A673 (cell line): ENCODE results near the gene MAP2K5. TPM values are rescaled to one million over a fixed set of nuclear protein-coding genes. Genes with fewer than 3 reads are reported as not detected.
"Not testable (repeated sequence)": the region's sequence is repeated elsewhere in the genome, so short reads cannot be mapped to it uniquely, and the experiment has no call there.

Experiments
- BruUV-seq: library from RNA; stranded (reverse); fragments of 400-500 nt; replicated peaks from 2 replicates; lab custom pipeline; 2021; lab: Mats Ljungman, UMichigan
- CTCF ChIA-PET: fragments of 300-600 bp; sonication (Branson Sonifier 250); formaldehyde crosslinking; loops from one replicate; lab custom pipeline; 2022; ENCODE audit warnings: antibody characterized with exemption; lab: Charles Lee
- POLR2A ChIA-PET: fragments of 300-600 bp; sonication (Branson Sonifier 250); formaldehyde crosslinking; loops from one replicate; lab custom pipeline; 2022; ENCODE audit warnings: antibody characterized with exemption; ENCODE audit not compliant: low non-redundant PET; lab: Charles Lee
- DNase-seq: peaks from one replicate; pipeline ENCODE4 v3.0.0-alpha.2; 2015; ENCODE audit warnings: low spot score
- H3K27ac ChIP-seq: fragments of 200-600 bp; sonication (generic); 2 replicates; pipeline ENCODE4 v1.5.1; 2016; ENCODE audit warnings: mixed run types, low read depth, mild to moderate bottlenecking, mixed read lengths, antibody characterized with exemption, low read length; ENCODE audit not compliant: poor library complexity, severe bottlenecking
- H3K27me3 ChIP-seq: fragments of 200-600 bp; sonication (generic); replicated peaks from 2 replicates; pipeline ENCODE4 v1.6.1; 2017; ENCODE audit warnings: mixed run types, low read depth, mild to moderate bottlenecking, mixed read lengths, antibody characterized with exemption, low read length; ENCODE audit not compliant: insufficient read depth, poor library complexity
- H3K36me3 ChIP-seq: fragments of 200-600 bp; sonication (generic); 2 replicates; pipeline ENCODE4 v1.6.1; 2016; ENCODE audit warnings: mixed run types, mild to moderate bottlenecking, mixed read lengths, antibody characterized with exemption, low read length; ENCODE audit not compliant: insufficient read depth, poor library complexity, severe bottlenecking
- H3K4me1 ChIP-seq: fragments of 200-600 bp; sonication (generic); 2 replicates; pipeline ENCODE4 v1.6.1; 2017; ENCODE audit warnings: mixed run types, mild to moderate bottlenecking, mixed read lengths, antibody characterized with exemption, low read length; ENCODE audit not compliant: insufficient read depth, poor library complexity, severe bottlenecking
- H3K4me3 ChIP-seq: fragments of 200-600 bp; sonication (generic); 2 replicates; pipeline ENCODE4 v1.5.1; 2016; ENCODE audit warnings: low read depth, mixed run types, mild to moderate bottlenecking, mixed read lengths, low read length; ENCODE audit not compliant: poor library complexity, severe bottlenecking
- H3K9me3 ChIP-seq: fragments of 200-600 bp; sonication (generic); 2 replicates; pipeline ENCODE4 v1.6.1; 2016; ENCODE audit warnings: mixed run types, low read depth, mild to moderate bottlenecking, mixed read lengths, antibody characterized with exemption, low read length; ENCODE audit not compliant: poor library complexity, severe bottlenecking
- EZH2 ChIP-seq: fragments of 200-600 bp; sonication (generic); IDR thresholded peaks from 2 replicates; pipeline ENCODE4 v1.6.1; 2017; ENCODE audit warnings: borderline replicate concordance, low read depth, mild to moderate bottlenecking, mixed read lengths, antibody characterized with exemption, low read length; ENCODE audit not compliant: poor library complexity, severe bottlenecking
- intact Hi-C: fragments of 100-400 bp; cut with micrococcal nuclease; formaldehyde crosslinking; loops from one replicate; pipeline ENCODE4 v1.10.0; 2022; ENCODE audit not compliant: unreplicated experiment
- total RNA-seq: library from RNA; stranded (reverse); gene quantifications from 2 replicates; pipeline ENCODE4 v1.2.3, GENCODE V29; 2021
- TF ChIP-seq, protein P1 (sequence below): fragments of 300-800, 200-600 bp; sonication (generic); conservative IDR thresholded peaks from 2 replicates; pipeline ENCODE4 v1.5.1; 2017; ENCODE audit warnings: low read depth, mild to moderate bottlenecking, antibody characterized with exemption, low read length, moderate library complexity, mixed read lengths

Gene MAP2K5
- total RNA-seq, 1 experiment from 2014 or later: 62.8 TPM

DNA sequence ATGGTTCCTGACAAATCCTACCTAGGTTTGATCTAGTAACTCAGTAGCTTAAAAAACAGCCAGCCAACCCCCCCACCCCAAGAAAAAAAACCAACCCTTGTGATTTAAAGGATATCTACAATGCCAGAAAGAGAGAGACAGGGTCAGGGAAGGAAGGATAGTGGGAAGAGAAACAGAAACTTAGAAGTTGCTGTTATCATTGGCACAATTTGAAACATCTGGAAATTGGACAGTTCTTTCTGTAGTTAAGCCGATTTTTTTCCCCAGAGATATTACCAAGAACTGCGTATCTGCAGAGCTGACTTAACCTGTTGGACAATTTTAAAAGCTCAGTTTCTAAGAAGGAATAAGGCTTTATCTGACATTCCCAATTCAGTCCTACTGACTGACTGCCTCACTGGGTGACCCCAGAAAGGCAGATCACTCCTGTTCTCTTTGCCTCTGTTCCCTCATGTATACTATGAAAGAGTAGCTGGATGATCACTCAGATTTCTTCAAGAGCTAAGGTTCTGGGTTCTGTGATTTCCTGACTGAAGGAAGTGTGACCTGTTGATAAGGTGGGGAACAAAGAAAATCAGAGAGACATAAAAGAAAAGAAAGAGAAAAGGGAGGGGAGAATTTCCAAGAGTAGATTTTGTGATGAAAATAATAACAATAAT is 128.3 kb downstream of the MAP2K5 start:
- H3K4me3 ChIP-seq: no peak overlapping the region
- no peak for DNase-seq
- no peaks in the 10 kb centered on the region for H3K36me3 ChIP-seq
- POLR2A ChIA-PET: no interaction called here
- intact Hi-C loops: no loop called here
- CTCF ChIA-PET: no interaction called here
- no peaks in the 10 kb centered on the region for H3K27me3 ChIP-seq
- no peak overlapping the region for H3K27ac ChIP-seq
- H3K9me3 ChIP-seq: no peaks in the 10 kb centered on the region
- no TSS peak for BruUV-seq
- H3K4me1 ChIP-seq: no peaks in the 10 kb centered on the region
- TF ChIP-seq, protein P1, sequence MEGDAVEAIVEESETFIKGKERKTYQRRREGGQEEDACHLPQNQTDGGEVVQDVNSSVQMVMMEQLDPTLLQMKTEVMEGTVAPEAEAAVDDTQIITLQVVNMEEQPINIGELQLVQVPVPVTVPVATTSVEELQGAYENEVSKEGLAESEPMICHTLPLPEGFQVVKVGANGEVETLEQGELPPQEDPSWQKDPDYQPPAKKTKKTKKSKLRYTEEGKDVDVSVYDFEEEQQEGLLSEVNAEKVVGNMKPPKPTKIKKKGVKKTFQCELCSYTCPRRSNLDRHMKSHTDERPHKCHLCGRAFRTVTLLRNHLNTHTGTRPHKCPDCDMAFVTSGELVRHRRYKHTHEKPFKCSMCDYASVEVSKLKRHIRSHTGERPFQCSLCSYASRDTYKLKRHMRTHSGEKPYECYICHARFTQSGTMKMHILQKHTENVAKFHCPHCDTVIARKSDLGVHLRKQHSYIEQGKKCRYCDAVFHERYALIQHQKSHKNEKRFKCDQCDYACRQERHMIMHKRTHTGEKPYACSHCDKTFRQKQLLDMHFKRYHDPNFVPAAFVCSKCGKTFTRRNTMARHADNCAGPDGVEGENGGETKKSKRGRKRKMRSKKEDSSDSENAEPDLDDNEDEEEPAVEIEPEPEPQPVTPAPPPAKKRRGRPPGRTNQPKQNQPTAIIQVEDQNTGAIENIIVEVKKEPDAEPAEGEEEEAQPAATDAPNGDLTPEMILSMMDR: no peak
- no peak for TF ChIP-seq EZH2

DNA sequence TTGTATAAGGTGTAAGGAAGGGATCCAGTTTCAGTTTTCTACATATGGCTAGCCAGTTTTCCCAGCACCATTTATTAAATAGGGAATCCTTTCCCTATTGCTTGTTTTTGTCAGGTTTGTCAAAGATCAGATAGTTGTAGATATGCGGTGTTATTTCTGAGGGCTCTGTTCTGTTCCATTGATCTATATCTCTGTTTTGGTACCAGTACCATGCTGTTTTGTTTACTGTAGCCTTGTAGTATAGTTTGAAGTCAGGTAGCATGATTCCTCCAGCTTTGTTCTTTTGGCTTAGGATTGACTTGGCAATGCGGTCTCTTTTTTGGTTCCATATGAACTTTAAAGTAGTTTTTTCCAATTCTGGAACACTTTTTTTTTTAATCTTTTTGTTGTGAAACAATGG is 130.3 kb downstream of the MAP2K5 start:
- H3K27me3 ChIP-seq, BruUV-seq, DNase-seq, CTCF ChIA-PET, POLR2A ChIA-PET, H3K36me3 ChIP-seq, H3K4me1 ChIP-seq, H3K27ac ChIP-seq, intact Hi-C loops, H3K4me3 ChIP-seq, H3K9me3 ChIP-seq: not testable (repeated sequence)

DNA sequence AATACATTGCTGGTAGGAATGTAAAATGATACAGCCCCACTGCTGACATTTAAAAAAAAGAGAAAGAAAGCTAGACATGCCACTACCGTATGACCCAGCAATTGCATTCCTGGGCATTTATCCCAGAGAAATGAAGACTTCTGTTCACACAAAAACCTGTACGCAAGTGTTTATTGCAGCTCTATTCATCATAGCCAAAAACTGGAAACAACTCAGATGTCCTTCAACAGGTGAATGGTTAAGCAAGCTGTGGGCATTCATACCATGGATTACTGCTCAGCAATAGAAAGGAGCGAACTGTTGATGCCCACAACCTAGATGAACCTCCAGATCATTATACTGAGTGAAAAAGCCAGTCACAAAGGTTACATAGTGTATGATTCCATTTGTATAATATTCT is 132.5 kb downstream of the MAP2K5 start:
- POLR2A ChIA-PET: no interaction called here
- Histone ChIP-seq H3K4me1 (peaks cover 3% of the 10 kb centered on the region), H3K9me3 (no peaks in the 10 kb centered on the region), H3K4me3 (no peak overlapping the region), H3K27ac (no peak overlapping the region), H3K27me3 (no peaks in the 10 kb centered on the region), H3K36me3 (no peaks in the 10 kb centered on the region)
- intact Hi-C loops: no loop called here
- no peak for DNase-seq
- CTCF ChIA-PET: no interaction called here
- no peak for TF ChIP-seq EZH2
- TF ChIP-seq, protein P1: no peak
- BruUV-seq: no TSS peak

DNA sequence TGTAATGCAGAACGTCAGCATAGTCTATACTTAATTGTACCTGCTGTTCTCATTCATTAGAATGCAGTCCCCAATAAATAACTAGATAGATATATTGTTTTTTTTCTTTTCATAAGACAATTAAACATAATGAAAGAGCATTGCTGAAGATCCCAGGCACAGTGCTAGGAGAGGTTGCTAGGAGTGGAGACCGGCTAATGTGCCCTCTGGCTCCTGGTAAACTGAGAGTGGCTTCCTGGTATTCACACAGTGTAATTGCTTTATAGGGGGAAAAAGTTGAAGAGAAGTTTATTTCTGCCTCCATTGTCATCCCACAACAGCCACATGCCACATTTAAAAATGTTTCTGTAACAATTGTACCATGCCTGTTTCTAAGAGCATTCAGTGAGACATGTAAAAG is 135.6 kb downstream of the MAP2K5 start:
- intact Hi-C loops: no loop called here

More for the DNA sequence above, 135.6 kb downstream of the MAP2K5 start:
- H3K36me3 ChIP-seq: no peaks in the 10 kb centered on the region
- CTCF ChIA-PET: no interaction called here
- no TSS peak for BruUV-seq
- no peak overlapping the region for H3K27ac ChIP-seq
- TF ChIP-seq EZH2: no peak
- TF ChIP-seq, protein P1: no peak
- H3K9me3 ChIP-seq: no peaks in the 10 kb centered on the region
- no peak for DNase-seq
- H3K27me3 ChIP-seq: no peaks in the 10 kb centered on the region
- POLR2A ChIA-PET: no interaction called here
- H3K4me1 ChIP-seq: peaks cover 16% of the 10 kb centered on the region
- H3K4me3 ChIP-seq: no peak overlapping the region
